GM12878 (cell line): ENCODE data around the gene ADD2. TPM values are rescaled to one million over a fixed set of nuclear protein-coding genes. Genes with fewer than 3 reads are reported as not detected.

Source experiments
- BCL3 ChIP-seq: IDR thresholded peaks from 2 replicates; pipeline ENCODE4 v1.6.1; 2011; ENCODE audit warnings: borderline replicate concordance, low read depth, mild to moderate bottlenecking, moderate library complexity, low read length; ENCODE audit not compliant: insufficient read depth, poor library complexity, severe bottlenecking
- EED ChIP-seq: sonication (generic); IDR thresholded peaks from 2 replicates; pipeline ENCODE4 v1.6.1; 2016; ENCODE audit warnings: antibody characterized with exemption, low read depth
- HCFC1 ChIP-seq: fragments of 150-350 bp; IDR thresholded peaks from 2 replicates; pipeline ENCODE4 v1.6.1; 2014; ENCODE audit warnings: low read length
- HSF1 ChIP-seq: fragments of 150-350 bp; IDR thresholded peaks from 2 replicates; pipeline ENCODE4 v1.6.1; 2014; ENCODE audit warnings: mild to moderate bottlenecking, low read depth, low read length
- TBL1XR1 ChIP-seq: IDR thresholded peaks from 2 replicates; pipeline ENCODE4 v1.6.1; 2012; ENCODE audit warnings: low read depth, low read length, improper control_type of control experiment
- ZBTB11 ChIP-seq: fragments of 450-650 bp; formaldehyde crosslinking; IDR thresholded peaks from 2 replicates; pipeline ENCODE4 v1.5.0; 2022; ENCODE audit warnings: mild to moderate bottlenecking, missing genetic modification characterization
- polyA plus RNA-seq, 11 experiments: library from polyadenylated mRNA; depleted of rRNA in 4 of 11; unstranded in 6 of 11; stranded (reverse) in 5 of 11; fragments of >200 nt; fragmentation: Nextera tagmentation in 4 of 11; fragmentation: Illumina TruSeq in 1 of 11; extraction: Ambion mirVana in 4 of 11; extraction: Trizol in 1 of 11; gene quantifications; 1 replicate in 1 of 11; 2 replicates in 10 of 11; pipeline versions ENCODE4 v1.2.1 to v1.2.3, GENCODE V29; 2011 to 2016; ENCODE audit warnings: inconsistent platforms in 2 of 11, missing spikeins in 2 of 11, low read depth in 1 of 11
- total RNA-seq, 4 experiments: library from RNA; depleted of rRNA in 3 of 4; stranded (reverse); fragments of >200 nt in 3 of 4; fragmentation: Illumina TruSeq in 1 of 4; extraction: Trizol in 1 of 4; gene quantifications; 2 replicates each; pipeline versions ENCODE4 v1.2.1 to v1.2.3, GENCODE V29; 2013 to 2021

Gene ADD2
- total and polyA plus RNA-seq, 10 of the 15 experiments (the other 5 are each of a cell fraction or from before 2014, with no cell fraction given), result 0.05 to 0.13 (median 0.08) TPM; not detected in 7

- TF ChIP-seq TBL1XR1 (no peak), HCFC1 (no peak), BCL3 (no peak), HSF1 (no peak), ZBTB11 (CRISPR knock-in tag) (no peak), EED (no peak)
Observed at GRCh38 chr2:70726947-70727725, 40.9 kb downstream of the ADD2 start (continued).
